D721Med (cell line): ENCODE measurements around the gene CACNB2.

Source experiments
- DNase-seq: peaks from one replicate; pipeline ENCODE4 v3.0.0; 2011; ENCODE audit warnings: low spot score; ENCODE audit not compliant: insufficient read length
- FAIRE-seq: peaks from 2 replicates; lab custom pipeline; 2011; peaks lifted over from hg19 to GRCh38; lab: Jason Lieb, UNC
- TF ChIP-seq, protein P1 (sequence below): IDR thresholded peaks from 2 replicates; pipeline ENCODE4 v1.5.1; 2012; ENCODE audit warnings: mild to moderate bottlenecking, control low read depth; ENCODE audit not compliant: insufficient read depth; ENCODE audit errors: missing control alignments

CACNB2 gene

DNA sequence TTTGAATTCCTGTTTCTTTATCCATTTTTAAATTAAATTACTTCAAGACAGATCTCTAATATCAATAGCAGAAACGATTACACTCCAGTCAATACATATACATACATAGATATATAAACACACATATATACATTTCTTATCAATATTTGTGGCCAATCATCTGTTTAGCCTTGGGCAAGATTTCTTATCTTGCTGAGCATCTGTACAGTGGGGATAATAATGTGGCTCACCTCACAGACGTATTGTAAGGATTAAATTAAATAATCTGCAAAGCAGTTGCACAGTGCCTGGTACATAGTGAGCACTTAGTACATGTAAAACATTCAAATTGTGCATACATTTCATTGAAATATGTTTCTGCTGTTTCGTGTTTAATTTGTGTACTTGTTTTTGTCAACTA, 17.5 kb upstream of the CACNB2 start:
- FAIRE-seq (no peak), DNase-seq (no peak)
- TF ChIP-seq, protein P1, sequence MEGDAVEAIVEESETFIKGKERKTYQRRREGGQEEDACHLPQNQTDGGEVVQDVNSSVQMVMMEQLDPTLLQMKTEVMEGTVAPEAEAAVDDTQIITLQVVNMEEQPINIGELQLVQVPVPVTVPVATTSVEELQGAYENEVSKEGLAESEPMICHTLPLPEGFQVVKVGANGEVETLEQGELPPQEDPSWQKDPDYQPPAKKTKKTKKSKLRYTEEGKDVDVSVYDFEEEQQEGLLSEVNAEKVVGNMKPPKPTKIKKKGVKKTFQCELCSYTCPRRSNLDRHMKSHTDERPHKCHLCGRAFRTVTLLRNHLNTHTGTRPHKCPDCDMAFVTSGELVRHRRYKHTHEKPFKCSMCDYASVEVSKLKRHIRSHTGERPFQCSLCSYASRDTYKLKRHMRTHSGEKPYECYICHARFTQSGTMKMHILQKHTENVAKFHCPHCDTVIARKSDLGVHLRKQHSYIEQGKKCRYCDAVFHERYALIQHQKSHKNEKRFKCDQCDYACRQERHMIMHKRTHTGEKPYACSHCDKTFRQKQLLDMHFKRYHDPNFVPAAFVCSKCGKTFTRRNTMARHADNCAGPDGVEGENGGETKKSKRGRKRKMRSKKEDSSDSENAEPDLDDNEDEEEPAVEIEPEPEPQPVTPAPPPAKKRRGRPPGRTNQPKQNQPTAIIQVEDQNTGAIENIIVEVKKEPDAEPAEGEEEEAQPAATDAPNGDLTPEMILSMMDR = no peak

DNA sequence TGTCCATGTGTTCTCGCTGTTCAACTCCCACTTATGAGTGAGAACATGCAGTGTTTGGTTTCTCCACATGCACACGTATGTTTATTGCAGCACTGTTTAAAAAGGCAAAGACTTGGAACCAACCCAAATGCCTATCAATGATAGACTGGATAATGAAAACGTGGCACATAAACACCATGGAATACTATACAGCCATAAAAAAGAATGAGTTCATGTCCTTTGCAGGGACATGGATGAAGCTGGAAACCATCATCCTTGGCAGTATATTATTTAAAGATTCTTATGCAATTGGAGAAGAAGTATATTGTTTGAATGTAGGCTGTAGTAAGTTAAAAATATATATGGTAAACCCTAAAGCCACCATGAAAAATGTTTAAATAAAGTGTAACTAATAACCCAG, 7.2 kb upstream of the CACNB2 start:
- DNase-seq (no peak), FAIRE-seq (no peak)
- TF ChIP-seq, protein P1 = no peak

DNA sequence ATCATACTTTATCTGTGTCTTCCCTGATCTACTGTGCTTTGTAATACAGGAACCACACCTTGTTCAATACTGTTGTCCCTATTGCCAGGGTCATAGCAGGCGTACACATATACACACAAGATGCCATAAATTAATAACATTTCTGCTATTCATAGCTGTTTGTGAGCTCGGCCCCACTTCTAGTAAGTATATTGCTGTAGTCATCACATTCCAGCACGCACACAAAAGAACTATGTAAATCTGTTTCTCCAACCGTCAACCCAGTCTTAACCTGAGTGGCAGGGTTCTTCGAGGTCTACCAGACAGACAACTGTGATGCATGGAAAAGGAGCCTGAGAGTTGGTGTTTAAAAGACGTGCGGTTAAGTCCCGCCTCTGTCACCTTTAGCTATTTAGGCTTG, 5.7 kb upstream of the CACNB2 start:
- FAIRE-seq = no peak
- TF ChIP-seq, protein P1 = no peak
- no peak for DNase-seq

DNA sequence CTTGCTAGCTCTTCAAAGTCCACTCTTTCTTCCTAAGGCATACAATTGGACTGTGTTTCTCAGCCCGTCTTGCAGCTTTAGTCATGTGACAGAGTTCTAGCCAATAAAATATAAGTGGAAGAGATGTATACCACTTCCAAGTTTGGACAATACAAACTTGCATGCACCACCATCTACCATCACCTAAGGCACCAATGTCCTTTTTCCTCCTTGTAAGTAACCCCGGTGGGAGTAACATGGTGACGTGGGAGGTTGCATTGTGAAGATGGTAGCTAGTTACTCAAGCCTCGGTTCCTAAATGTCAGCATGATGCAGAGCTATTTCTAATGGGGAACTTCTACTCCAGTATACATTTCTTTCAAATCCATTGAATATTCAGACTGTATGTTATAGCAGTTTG, 5.3 kb upstream of the CACNB2 start:
- DNase-seq (no peak), FAIRE-seq (no peak)
- TF ChIP-seq, protein P1 = no peak

DNA sequence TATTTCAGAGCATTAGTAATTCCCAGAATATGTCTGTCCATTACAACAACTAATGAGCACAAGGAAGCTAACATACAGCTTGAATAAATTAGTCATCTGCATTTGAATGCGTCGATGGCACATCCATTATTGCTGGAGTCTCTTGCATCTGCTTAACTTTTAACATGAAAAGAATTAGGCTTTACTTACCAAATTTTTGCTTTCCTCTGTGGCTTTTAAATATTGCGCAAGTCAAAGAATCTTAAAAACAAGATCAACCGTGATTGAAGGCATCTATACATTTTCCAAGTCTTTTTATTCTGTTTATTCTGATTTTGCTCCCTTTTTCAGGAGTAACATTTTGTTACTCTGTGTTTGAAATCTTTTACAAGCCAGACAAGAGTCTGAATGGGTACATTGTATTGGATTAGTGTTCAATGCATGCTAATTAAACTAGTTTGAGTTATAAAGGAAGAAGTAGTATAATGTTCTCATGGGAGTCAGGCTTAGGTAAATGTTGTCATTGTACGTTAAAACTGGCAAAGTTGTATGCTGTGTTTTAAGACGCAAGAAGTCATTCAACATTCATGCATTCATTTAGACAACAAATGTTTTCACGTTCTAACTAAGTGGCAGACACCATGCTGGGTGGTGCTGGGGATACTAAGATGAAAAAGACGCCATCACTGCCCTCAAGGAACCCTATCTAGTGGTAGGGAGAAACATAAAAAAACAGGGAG, 4.0 kb upstream of the CACNB2 start:
- no peak for DNase-seq
- TF ChIP-seq, protein P1 = no peak
- FAIRE-seq = no peak

DNA sequence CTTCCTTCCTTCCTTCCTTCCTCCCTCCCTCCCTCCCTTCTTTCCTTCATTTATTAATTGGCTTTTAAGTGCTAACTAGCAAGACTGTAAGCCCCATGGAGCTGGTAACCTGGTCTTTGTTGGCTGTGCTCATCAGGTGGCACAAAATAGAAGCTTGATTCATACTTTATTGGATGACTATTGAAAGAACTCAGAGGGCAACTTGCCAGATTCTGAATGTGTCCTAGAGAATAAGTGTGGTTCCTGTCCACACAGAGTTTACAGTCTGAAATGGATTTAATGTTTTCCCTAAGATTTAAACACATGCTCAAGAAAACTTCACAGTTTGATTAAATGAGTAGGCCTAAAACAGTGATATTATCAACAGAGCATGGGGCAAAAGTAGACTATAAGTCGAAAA, 3.1 kb upstream of the CACNB2 start:
- TF ChIP-seq, protein P1 = no peak
- FAIRE-seq (no peak), DNase-seq (no peak)
